GM12878 (cell line): ENCODE data around the gene TRAF3IP1. TPM values are rescaled to one million over a fixed set of nuclear protein-coding genes. Genes with fewer than 3 reads are reported as not detected.

Experiments used
- ATAC-seq: fragments of 200-7000 bp; cut with Tn5 transposase; 3 replicates; pipeline ENCODE4 v1.9.1; 2020; ENCODE audit warnings: mild to moderate bottlenecking, moderate library complexity
- BruUV-seq: library from RNA; stranded (reverse); fragments of 400-500 nt; replicated peaks from 2 replicates; lab custom pipeline; 2021; lab: Mats Ljungman, UMichigan
- CTCF ChIA-PET: fragments of 300-600 bp; sonication (Branson Sonifier 250); formaldehyde crosslinking; extraction: SDS; loops from one replicate; lab custom pipeline; 2021; ENCODE audit warnings: inconsistent platforms; lab: Yijun Ruan, JAX
- POLR2A ChIA-PET: fragments of 350-600 bp; formaldehyde crosslinking; extraction: SDS; loops from one replicate; lab custom pipeline; 2021; ENCODE audit warnings: inconsistent platforms; lab: Charles Lee
- RAD21 ChIA-PET: fragments of 300-600 bp; sonication (Branson Sonifier 250); formaldehyde crosslinking; loops from one replicate; lab custom pipeline; 2023; ENCODE audit warnings: antibody characterized with exemption; ENCODE audit not compliant: unreplicated experiment; lab: Charles Lee
- SMC1A ChIA-PET: fragments of 300-600 bp; sonication (Branson Sonifier 250); formaldehyde crosslinking; loops from one replicate; lab custom pipeline; 2023; ENCODE audit not compliant: unreplicated experiment, uncharacterized antibody; lab: Charles Lee
- DNase-seq: peaks from one replicate; pipeline ENCODE4 v3.0.0-alpha.2; 2011; ENCODE audit warnings: low read depth, low spot score
- FAIRE-seq: peaks from 3 replicates; lab custom pipeline; 2011; peaks lifted over from hg19 to GRCh38; lab: Jason Lieb, UNC
- H2AFZ ChIP-seq: 2 replicates; pipeline ENCODE4 v1.6.0; 2011; ENCODE audit warnings: low read depth, low read length, control low read depth; ENCODE audit not compliant: control insufficient read depth
- H3K27ac ChIP-seq: 2 replicates; pipeline ENCODE4 v1.5.1; 2011; ENCODE audit warnings: control low read depth; ENCODE audit not compliant: control insufficient read depth, insufficient read depth
- H3K27me3 ChIP-seq, 2 experiments: replicated peaks in 1 of 2; 2 replicates each; pipeline versions ENCODE4 v1.6.0 to v1.6.1; 2011; ENCODE audit warnings: low read length in 1 of 2; ENCODE audit not compliant: control insufficient read depth in 2 of 2, insufficient read depth in 2 of 2
- H3K36me3 ChIP-seq, 2 experiments: 2 replicates each; pipeline ENCODE4 v1.5.1; 2011; ENCODE audit warnings: low read length in 1 of 2; ENCODE audit not compliant: control insufficient read depth in 2 of 2, insufficient read depth in 2 of 2
- H3K4me1 ChIP-seq: 2 replicates; pipeline ENCODE4 v1.6.1; 2011; ENCODE audit warnings: mild to moderate bottlenecking, low read length, moderate library complexity, mixed read lengths; ENCODE audit not compliant: control insufficient read depth, insufficient read depth
- H3K4me2 ChIP-seq: 2 replicates; pipeline ENCODE4 v1.6.0; 2011; ENCODE audit warnings: control low read depth; ENCODE audit not compliant: control insufficient read depth, insufficient read depth
- H3K4me3 ChIP-seq: fragments of 200-600 bp; sonication (generic); 2 replicates; pipeline ENCODE4 v1.5.1; 2016
- H3K79me2 ChIP-seq: 2 replicates; pipeline ENCODE4 v1.6.0; 2011; ENCODE audit warnings: low read length; ENCODE audit not compliant: control insufficient read depth, insufficient read depth
- H3K9ac ChIP-seq: 2 replicates; pipeline ENCODE4 v1.8.0; 2011; ENCODE audit warnings: low read length, control low read depth, mixed read lengths; ENCODE audit not compliant: control insufficient read depth, insufficient read depth
- H3K9me3 ChIP-seq: replicated peaks from 3 replicates; pipeline ENCODE4 v1.5.1; 2011; ENCODE audit warnings: mild to moderate bottlenecking, low read length; ENCODE audit not compliant: control insufficient read depth, insufficient read depth
- H4K20me1 ChIP-seq: 2 replicates; pipeline ENCODE4 v1.6.0; 2011; ENCODE audit not compliant: control insufficient read depth, insufficient read depth
- CBX5 ChIP-seq: sonication (generic); IDR thresholded peaks from 2 replicates; pipeline ENCODE4 v1.6.1; 2016; ENCODE audit warnings: low read depth, moderate library complexity, mild to moderate bottlenecking, inconsistent platforms
- CEBPB ChIP-seq, 2 experiments: fragments of 150-350 bp in 1 of 2; IDR thresholded peaks; 2 replicates each; pipeline ENCODE4 v1.6.1; 2012 to 2014; ENCODE audit warnings: low read depth in 2 of 2, low read length in 2 of 2, borderline replicate concordance in 1 of 2, inconsistent platforms in 1 of 2
- E2F4 ChIP-seq: IDR thresholded peaks from 2 replicates; pipeline ENCODE4 v1.6.1; 2012; ENCODE audit warnings: low read depth, low read length, improper control_type of control experiment
- MYC ChIP-seq: IDR thresholded peaks from 2 replicates; pipeline ENCODE4 v1.6.1; 2011; ENCODE audit warnings: mild to moderate bottlenecking, low read length, moderate library complexity, inconsistent platforms; ENCODE audit not compliant: insufficient read depth, insufficient replicate concordance, insufficient read length, severe bottlenecking
- NFYA ChIP-seq: IDR thresholded peaks from 2 replicates; pipeline ENCODE4 v1.6.1; 2011; ENCODE audit warnings: low read depth, mild to moderate bottlenecking, low read length, improper control_type of control experiment, borderline replicate concordance
- POLR2A ChIP-seq: IDR thresholded peaks from 2 replicates; pipeline ENCODE4 v1.6.1; 2011; ENCODE audit warnings: low read depth, mild to moderate bottlenecking, low read length
- whole genome bisulfite sequencing: methylation state at CpG from one replicate; pipeline ENCODE4 v1.1.6; 2016; ENCODE audit warnings: low lambda C conversion rate; ENCODE audit not compliant: insufficient replicate concordance, insufficient coverage; ENCODE audit errors: missing lambda C conversion rate; 5-methylcytosine and 5-hydroxymethylcytosine counted together
- in situ Hi-C: fragments of 300-500 bp; cut with MboI; formaldehyde crosslinking; loops from 9 replicates; pipeline ENCODE4 v1.14.3; 2018; ENCODE audit warnings: mixed read lengths
- intact Hi-C: fragments of 100-400 bp; cut with micrococcal nuclease; formaldehyde crosslinking; loops from one replicate; pipeline ENCODE4 v1.14.2; 2022; ENCODE audit not compliant: unreplicated experiment
- polyA plus RNA-seq, 11 experiments: library from polyadenylated mRNA; depleted of rRNA in 4 of 11; unstranded in 6 of 11; stranded (reverse) in 5 of 11; fragments of >200 nt; fragmentation: Nextera tagmentation in 4 of 11; fragmentation: Illumina TruSeq in 1 of 11; extraction: Ambion mirVana in 4 of 11; extraction: Trizol in 1 of 11; gene quantifications; 1 replicate in 1 of 11; 2 replicates in 10 of 11; pipeline versions ENCODE4 v1.2.1 to v1.2.3, GENCODE V29; 2011 to 2016; ENCODE audit warnings: inconsistent platforms in 2 of 11, missing spikeins in 2 of 11, low read depth in 1 of 11
- total RNA-seq, 4 experiments: library from RNA; depleted of rRNA in 3 of 4; stranded (reverse); fragments of >200 nt in 3 of 4; fragmentation: Illumina TruSeq in 1 of 4; extraction: Trizol in 1 of 4; gene quantifications; 2 replicates each; pipeline versions ENCODE4 v1.2.1 to v1.2.3, GENCODE V29; 2013 to 2021

TRAF3IP1 gene
- total and polyA plus RNA-seq, 10 of the 15 experiments (the other 5 are each of a cell fraction or from before 2014, with no cell fraction given): 1.6 to 7.5 (median 3.6) TPM

GRCh38 chr2:238427435-238428162, 107.3 kb downstream of the TRAF3IP1 start:
- 6% methylated on average over 20 of the region's 20 CpGs for WGBS
- peaks cover 11% of the 10 kb centered on the region; the same call in 1 of the 2 replicates for H3K4me1 ChIP-seq

More at GRCh38 chr2:238427435-238428162, 107.3 kb downstream of the TRAF3IP1 start:
- Histone ChIP-seq H3K27ac (peak overlapping the region; percentile 72), H2AFZ (peak overlapping the region; percentile 93), H3K4me2 (peak overlapping the region; percentile 95), H3K79me2 (peaks cover 48% of the 10 kb centered on the region), H3K9ac (peak overlapping the region; percentile 93), H3K27me3 (no peaks in the 10 kb centered on the region), H4K20me1 (no peaks in the 10 kb centered on the region), H3K9me3 (no peaks in the 10 kb centered on the region; the same call in 2 of the 3 replicates), H3K36me3 (no peaks in the 10 kb centered on the region; a peak in 1 of 4 replicates), H3K4me3 (peak overlapping the region; percentile 95)
- intact Hi-C loops: no loop called here
- ChIA-PET POLR2A (no interaction called here), CTCF (no interaction called here), SMC1A (no interaction called here), RAD21 (no interaction called here)
- in situ Hi-C loops: no loop called here
- FAIRE-seq (peak; percentile 31), DNase-seq (no peak), ATAC-seq (peak; percentile 20)
- TF ChIP-seq CBX5 (no peak), CEBPB (IDR thresholded peaks at IDR 0.05; ENCODE audit: borderline replicate concordance in 1 of 2, low read depth in 2 of 2, low read length in 2 of 2) (no peak), NFYA (no peak), POLR2A (no peak), E2F4 (no peak), MYC (peak; percentile 5)
- BruUV-seq: no TSS peak
